ENCODE results near the gene FOXF1.

FOXF1 gene

DNA sequence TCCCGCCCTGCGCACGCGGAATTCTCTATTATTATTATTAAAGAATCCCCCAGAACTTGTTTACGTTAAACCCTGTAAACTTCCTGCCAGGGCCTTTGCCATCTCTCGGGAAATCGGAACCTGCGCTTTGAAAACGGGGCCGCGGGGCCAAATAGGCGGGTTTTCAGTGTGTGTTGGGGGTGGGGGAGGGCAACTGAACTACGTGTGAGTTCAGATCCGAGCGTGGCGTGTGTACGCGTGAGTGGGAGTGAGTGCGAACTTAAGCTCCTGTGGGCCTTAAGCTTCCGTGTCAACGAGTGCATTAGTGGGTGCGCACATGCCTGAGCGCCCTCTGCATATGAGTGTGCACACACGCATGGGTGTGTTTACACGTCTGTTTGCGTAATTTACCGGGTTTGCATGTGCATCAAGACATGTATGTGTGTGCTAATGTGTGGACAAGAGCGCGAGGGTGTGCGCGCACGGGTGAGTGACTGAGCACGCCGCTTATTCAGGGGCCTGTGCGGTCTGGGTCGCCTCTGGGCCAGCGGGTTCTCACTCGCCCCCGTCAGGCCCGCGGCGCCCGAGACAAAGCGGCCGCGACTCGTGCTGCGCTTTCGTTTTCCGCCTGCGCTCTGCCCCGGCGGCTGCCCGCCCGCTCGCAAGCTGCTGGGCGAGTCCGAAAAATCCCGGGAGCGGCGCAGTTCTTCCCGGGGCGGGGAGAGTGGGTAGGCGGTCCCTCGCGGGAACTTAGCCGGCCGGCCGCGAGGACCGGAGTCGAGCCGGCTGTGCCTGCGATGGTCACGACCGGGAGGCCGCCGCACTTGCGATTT, 1.2 kb upstream of the FOXF1 start:
- H3K4me1 ChIP-seq (ENCODE audit: low read length) = no peaks in the 10 kb centered on the region

DNA sequence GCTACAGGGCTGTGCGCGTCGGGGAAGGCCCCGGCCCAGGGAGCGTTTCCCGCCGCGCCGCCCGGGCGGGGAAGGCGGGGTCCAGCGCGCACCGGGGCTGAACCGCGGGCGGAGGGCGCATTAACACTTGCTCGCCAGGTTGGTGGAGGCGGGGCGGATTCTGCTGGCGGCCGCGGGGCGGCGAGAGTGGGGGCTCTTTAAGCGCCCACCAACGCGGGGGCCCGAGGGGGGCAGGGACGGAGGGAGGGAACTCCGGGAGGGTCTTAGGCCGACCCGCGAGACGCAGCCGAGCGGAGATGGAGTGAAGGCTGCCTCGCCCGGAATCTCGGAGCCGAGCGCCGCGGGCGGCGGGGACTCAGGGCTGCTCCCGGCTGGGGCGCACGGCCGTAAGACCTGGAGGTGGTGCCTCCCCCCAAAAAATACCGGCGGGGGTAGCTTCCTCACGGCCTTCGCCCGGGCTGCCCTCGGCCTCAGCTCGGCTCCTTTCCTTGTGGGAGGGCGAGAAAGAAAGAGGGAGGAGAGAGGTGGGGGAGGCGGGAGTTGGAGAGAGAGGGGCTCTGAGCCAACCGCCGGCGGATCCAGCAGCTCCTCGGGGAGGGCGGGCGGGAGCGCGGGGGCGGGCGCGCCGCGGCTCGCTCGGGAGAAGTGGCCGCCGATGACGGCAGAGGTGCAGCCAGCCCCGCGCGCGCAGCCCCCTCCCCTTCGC, 415 bp upstream of the FOXF1 start:
- H2AFZ ChIP-seq (ENCODE audit: low read length) = no peak overlapping the region
- no peak for TF ChIP-seq EZH2phosphoT487 (IDR thresholded peaks at IDR 0.05; ENCODE audit: low read length)
- TF ChIP-seq, protein P1, sequence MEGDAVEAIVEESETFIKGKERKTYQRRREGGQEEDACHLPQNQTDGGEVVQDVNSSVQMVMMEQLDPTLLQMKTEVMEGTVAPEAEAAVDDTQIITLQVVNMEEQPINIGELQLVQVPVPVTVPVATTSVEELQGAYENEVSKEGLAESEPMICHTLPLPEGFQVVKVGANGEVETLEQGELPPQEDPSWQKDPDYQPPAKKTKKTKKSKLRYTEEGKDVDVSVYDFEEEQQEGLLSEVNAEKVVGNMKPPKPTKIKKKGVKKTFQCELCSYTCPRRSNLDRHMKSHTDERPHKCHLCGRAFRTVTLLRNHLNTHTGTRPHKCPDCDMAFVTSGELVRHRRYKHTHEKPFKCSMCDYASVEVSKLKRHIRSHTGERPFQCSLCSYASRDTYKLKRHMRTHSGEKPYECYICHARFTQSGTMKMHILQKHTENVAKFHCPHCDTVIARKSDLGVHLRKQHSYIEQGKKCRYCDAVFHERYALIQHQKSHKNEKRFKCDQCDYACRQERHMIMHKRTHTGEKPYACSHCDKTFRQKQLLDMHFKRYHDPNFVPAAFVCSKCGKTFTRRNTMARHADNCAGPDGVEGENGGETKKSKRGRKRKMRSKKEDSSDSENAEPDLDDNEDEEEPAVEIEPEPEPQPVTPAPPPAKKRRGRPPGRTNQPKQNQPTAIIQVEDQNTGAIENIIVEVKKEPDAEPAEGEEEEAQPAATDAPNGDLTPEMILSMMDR (IDR thresholded peaks at IDR 0.05; ENCODE audit: low read length) = no peak
- TF ChIP-seq EZH2 (optimal IDR thresholded peaks at IDR 0.05; ENCODE audit: low read depth, low read length) = no peak
- H3K79me2 ChIP-seq (ENCODE audit: low read length) = no peaks in the 10 kb centered on the region
- no peak overlapping the region for H3K27ac ChIP-seq (ENCODE audit: low read length)
- H3K4me1 ChIP-seq (ENCODE audit: low read length) = no peaks in the 10 kb centered on the region
- no peaks in the 10 kb centered on the region for H4K20me1 ChIP-seq (ENCODE audit: insufficient read depth, low read length)
- peaks cover 37% of the 10 kb centered on the region for H3K27me3 ChIP-seq (replicated peaks; ENCODE audit: insufficient read depth, low read length)
- no peaks in the 10 kb centered on the region for H3K9me2 ChIP-seq (replicated peaks; ENCODE audit: insufficient read depth, low read length)
- no peaks in the 10 kb centered on the region for H3F3A ChIP-seq (ENCODE audit: insufficient read depth, low read length)
- no peak for DNase-seq
- no peaks in the 10 kb centered on the region for H3K36me3 ChIP-seq (replicated peaks; ENCODE audit: insufficient read depth, low read length)
- no peak overlapping the region for H3K9ac ChIP-seq (ENCODE audit: low read length)
- H3K4me2 ChIP-seq (ENCODE audit: low read depth, low read length) = peak overlapping the region; percentile 59
- peak overlapping the region; percentile 49 for H3K4me3 ChIP-seq (ENCODE audit: low read length)
- H3K9me3 ChIP-seq (replicated peaks; ENCODE audit: insufficient read depth, low read length) = no peaks in the 10 kb centered on the region

More for the DNA sequence above, 1.2 kb upstream of the FOXF1 start:
- no peak for DNase-seq
- no peak overlapping the region for H2AFZ ChIP-seq (ENCODE audit: low read length)
- H3K27me3 ChIP-seq (replicated peaks; ENCODE audit: insufficient read depth, low read length) = peaks cover 40% of the 10 kb centered on the region
- no peak overlapping the region for H3K27ac ChIP-seq (ENCODE audit: low read length)
- H3K36me3 ChIP-seq (replicated peaks; ENCODE audit: insufficient read depth, low read length) = no peaks in the 10 kb centered on the region
- H3K79me2 ChIP-seq (ENCODE audit: low read length) = no peaks in the 10 kb centered on the region
- peak overlapping the region; percentile 49 for H3K4me3 ChIP-seq (ENCODE audit: low read length)
- no peak overlapping the region for H3K9ac ChIP-seq (ENCODE audit: low read length)
- TF ChIP-seq, protein P1 (IDR thresholded peaks at IDR 0.05; ENCODE audit: low read length) = no peak
- TF ChIP-seq EZH2 (optimal IDR thresholded peaks at IDR 0.05; ENCODE audit: low read depth, low read length) (no peak), EZH2phosphoT487 (IDR thresholded peaks at IDR 0.05; ENCODE audit: low read length) (no peak)
- peak overlapping the region; percentile 59 for H3K4me2 ChIP-seq (ENCODE audit: low read depth, low read length)
- no peaks in the 10 kb centered on the region for H3K9me2 ChIP-seq (replicated peaks; ENCODE audit: insufficient read depth, low read length)
- H3F3A ChIP-seq (ENCODE audit: insufficient read depth, low read length) = no peaks in the 10 kb centered on the region
- H4K20me1 ChIP-seq (ENCODE audit: insufficient read depth, low read length) = no peaks in the 10 kb centered on the region
- H3K9me3 ChIP-seq (replicated peaks; ENCODE audit: insufficient read depth, low read length) = no peaks in the 10 kb centered on the region

DNA sequence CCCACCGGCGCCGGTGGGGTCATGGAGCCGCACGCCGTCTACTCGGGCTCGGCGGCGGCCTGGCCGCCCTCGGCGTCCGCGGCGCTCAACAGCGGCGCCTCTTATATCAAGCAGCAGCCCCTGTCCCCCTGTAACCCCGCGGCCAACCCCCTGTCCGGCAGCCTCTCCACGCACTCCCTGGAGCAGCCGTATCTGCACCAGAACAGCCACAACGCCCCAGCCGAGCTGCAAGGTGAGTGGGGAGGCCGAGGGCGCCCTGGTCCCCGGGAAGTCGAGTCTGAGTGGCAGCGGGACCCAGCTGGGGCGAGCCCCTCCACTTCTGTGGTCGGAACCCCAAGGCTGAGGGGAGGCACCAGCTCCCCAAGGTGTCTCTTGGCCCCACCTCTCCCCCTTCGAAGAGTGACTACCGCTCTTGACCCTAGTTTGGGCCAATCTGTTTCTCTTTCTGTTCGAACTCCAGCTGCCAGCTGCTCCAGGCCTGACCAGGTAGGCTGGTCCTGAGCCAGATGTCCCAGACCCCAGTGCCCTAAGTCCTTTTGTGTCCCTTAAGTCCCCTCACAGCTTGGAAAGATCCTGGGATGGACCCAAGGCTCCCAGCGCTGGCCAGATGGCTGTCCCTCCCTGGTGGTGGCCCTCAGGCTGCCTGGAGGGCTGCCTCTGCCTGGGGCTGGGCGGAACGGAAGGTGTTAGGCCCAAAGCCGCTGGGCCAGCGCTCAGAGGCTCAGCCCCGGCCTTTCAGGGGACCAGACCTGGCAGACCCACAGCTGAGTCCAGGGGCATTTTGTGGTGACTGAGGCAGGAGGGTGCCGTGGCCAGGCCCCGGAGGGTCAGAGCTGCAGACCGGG, 1.2 kb downstream of the FOXF1 start:
- no peaks in the 10 kb centered on the region for H3F3A ChIP-seq (ENCODE audit: insufficient read depth, low read length)
- H3K27me3 ChIP-seq (replicated peaks; ENCODE audit: insufficient read depth, low read length) = peaks cover 41% of the 10 kb centered on the region
- H3K9me3 ChIP-seq (replicated peaks; ENCODE audit: insufficient read depth, low read length) = no peaks in the 10 kb centered on the region
- no peak for DNase-seq
- H3K36me3 ChIP-seq (replicated peaks; ENCODE audit: insufficient read depth, low read length) = no peaks in the 10 kb centered on the region
- no peaks in the 10 kb centered on the region for H3K4me1 ChIP-seq (ENCODE audit: low read length)
- H3K4me2 ChIP-seq (ENCODE audit: low read depth, low read length) = no peak overlapping the region
- no peak overlapping the region for H2AFZ ChIP-seq (ENCODE audit: low read length)
- H3K27ac ChIP-seq (ENCODE audit: low read length) = no peak overlapping the region
- no peak overlapping the region for H3K4me3 ChIP-seq (ENCODE audit: low read length)
- no peaks in the 10 kb centered on the region for H3K79me2 ChIP-seq (ENCODE audit: low read length)
- no peaks in the 10 kb centered on the region for H3K9me2 ChIP-seq (replicated peaks; ENCODE audit: insufficient read depth, low read length)
- no peak overlapping the region for H3K9ac ChIP-seq (ENCODE audit: low read length)
- no peaks in the 10 kb centered on the region for H4K20me1 ChIP-seq (ENCODE audit: insufficient read depth, low read length)
- no peak for TF ChIP-seq EZH2phosphoT487 (IDR thresholded peaks at IDR 0.05; ENCODE audit: low read length)
- TF ChIP-seq, protein P1 (IDR thresholded peaks at IDR 0.05; ENCODE audit: low read length) = no peak
- TF ChIP-seq EZH2 (optimal IDR thresholded peaks at IDR 0.05; ENCODE audit: low read depth, low read length) = no peak

All from MM.1S (cell line).